SK-N-SH treated with all-trans-retinoic acid at 6 μM for 48 hours (cell line): Measurements from ENCODE around the gene SNX27.

Source experiments
- ARNTL ChIP-seq: fragments of 450-650 bp; formaldehyde crosslinking; IDR thresholded peaks from 2 replicates; pipeline ENCODE4 v1.5.0; 2020; ENCODE audit warnings: low read depth, mild to moderate bottlenecking, moderate library complexity, borderline replicate concordance
- ESRRG ChIP-seq: fragments of 250-450 bp; sonication (Bioruptor Pico); IDR thresholded peaks from 2 replicates; pipeline ENCODE4 v1.6.1; 2021; ENCODE audit warnings: mild to moderate bottlenecking
- OSR1 ChIP-seq: fragments of 250-450 bp; sonication (Bioruptor Pico); IDR thresholded peaks from 2 replicates; pipeline ENCODE4 v1.8.0; 2022; ENCODE audit warnings: moderate library complexity, mild to moderate bottlenecking, inconsistent platforms
- TOX ChIP-seq: fragments of 250-450 bp; sonication (Bioruptor Pico); IDR thresholded peaks from 2 replicates; pipeline ENCODE4 v1.8.0; 2021; ENCODE audit warnings: mild to moderate bottlenecking, moderate library complexity, borderline replicate concordance
- ZFP30 ChIP-seq: fragments of 450-650 bp; formaldehyde crosslinking; IDR thresholded peaks from 2 replicates; pipeline ENCODE4 v1.5.0; 2022; ENCODE audit warnings: mild to moderate bottlenecking, moderate library complexity

DNA sequence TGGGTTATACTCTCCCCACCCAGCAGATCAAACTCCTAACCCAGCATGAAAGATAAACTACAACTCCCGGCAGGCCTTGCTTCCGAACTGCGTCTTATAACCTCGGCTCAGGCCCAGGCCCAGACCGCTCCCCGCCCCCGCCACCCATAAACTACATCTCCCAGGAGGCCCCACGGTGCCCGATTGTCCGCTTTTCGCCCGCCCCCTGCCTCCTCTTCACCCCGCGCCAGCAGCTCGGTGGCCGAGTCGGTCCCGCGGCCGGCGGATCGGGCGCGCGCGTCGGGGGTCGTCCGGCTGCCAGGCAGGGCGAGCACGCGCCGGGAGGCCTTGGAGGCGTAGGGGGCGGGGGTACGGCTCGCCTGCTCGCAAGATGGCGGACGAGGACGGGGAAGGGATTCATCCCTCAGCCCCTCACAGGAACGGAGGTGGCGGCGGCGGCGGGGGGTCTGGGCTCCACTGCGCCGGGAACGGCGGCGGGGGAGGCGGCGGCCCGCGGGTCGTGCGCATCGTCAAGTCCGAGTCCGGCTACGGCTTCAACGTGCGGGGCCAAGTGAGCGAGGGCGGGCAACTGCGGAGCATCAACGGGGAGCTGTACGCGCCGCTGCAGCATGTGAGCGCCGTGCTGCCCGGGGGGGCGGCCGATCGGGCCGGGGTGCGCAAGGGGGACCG is at the start of gene SNX27:
- TF ChIP-seq ZFP30 (CRISPR knock-in tag) (no peak), ARNTL (CRISPR knock-in tag) (no peak), OSR1 (CRISPR knock-in tag) (no peak), TOX (CRISPR knock-in tag) (no peak), ESRRG (CRISPR knock-in tag) (no peak)
